ENCODE data around the gene LDLRAD4.

Gene LDLRAD4

DNA sequence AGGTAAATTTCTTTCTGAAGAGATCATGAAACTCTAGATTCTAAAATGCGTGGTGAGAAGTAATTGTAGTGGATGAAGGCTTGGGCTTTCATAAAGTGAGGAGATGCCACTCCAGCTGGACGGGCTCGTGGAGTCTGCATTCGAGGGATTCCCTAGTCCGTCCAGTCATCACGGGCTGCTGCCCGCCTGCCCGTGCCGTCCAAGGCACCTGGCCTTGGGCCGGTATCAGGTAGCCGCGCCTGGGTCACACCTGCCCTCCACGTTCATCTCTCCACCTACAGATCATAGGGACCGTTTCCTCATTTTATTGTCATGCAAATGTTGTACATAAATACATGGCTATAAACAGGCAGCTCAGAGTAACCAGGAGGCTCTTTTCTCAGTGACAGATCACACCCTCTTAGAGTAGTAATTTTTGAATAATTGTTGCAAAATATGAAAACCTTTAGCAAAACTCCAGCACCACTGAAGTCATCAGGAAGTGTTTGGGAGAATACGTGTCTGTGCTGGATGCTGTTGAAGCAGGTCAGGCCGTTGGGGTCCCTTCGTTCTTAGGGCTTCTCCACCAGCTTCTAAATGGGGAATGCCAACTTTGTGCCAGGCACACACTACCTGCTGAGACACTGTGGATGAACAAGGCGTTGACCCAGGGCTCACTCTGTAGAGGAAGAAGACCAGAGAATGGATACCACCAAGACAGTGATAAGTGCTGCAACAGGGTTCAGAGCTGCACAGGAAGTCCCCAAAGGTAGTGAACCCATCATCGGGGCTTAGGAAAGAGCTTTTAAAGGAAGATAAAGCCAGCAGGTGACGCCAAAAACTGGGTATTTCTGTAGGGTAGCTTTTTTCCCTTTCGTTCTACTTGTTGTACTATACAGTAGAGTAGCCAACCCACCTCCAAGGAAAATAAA is 395.3 kb downstream of the LDLRAD4 start:
- DNase-seq = no peak

DNA sequence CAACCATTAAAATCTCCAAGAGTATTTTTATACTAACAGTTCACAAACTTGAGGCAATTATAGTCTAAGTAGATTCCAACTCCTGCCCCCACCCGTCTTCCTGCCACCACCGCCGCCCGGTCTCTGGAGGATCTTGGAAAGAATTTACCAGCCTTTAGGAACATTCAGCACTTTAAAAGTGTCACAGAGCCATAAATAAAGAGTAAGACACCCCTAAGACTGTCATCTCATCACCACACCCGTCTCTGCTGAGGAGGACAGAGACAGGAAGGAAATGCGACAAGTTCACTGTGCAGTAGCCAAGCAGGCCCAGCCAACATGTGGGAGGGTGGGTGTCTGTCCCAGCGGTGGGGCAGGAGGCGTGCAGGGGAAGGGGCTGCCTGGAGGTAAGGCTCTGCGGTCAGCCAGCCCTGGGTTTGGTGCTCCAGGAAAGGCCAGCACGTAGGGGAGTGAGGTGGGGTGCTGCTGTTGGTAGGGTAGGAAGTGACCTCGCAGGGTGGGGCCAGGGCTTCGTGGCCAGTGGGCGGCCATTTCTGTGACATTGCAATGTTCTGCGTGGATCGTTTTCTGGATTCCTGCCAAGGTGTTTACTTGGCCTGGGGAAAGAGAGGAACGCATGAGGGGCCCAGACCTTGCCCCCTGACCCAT is 396.2 kb downstream of the LDLRAD4 start:
- DNase-seq = no peak

DNA sequence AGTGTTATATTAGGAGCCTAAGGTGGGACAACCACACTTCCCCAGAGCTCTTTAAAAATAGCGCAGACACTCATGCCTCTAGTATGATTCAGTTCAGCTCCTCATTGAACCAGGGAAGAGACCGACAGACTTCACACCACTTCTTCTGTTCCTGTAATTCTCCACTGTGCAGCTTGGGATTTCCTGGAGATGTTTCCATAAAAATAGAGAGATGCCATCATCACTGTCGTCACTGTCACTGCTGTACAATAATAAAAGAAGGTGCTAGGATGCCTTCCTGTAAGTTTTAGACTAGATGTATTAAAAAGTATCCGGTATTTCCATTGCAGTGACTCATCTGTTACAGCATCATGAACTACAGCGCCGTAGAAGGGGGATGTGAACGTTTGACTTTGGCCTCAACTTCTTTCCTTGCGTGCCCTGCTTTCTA is 396.9 kb downstream of the LDLRAD4 start:
- no peak for DNase-seq

DNA sequence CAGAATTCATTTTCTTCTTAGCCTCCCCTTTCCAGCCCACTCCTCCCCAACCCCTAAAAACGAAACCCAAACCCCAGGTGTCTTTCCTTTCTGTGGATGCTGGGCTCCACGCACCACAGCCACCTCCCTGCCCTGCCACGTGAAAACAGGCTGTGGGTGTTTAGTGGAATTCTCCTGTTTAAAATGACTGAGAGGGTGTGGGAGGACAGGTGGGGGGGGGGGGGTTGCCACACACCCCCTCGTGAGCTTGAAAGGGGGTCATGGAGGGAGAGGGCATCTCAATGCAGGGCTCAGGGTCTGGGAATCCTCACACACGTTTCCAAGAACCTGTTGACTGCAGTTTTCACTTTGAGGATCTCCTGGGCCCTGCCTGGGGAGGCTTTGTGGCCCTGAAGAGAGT is 397.5 kb downstream of the LDLRAD4 start:
- DNase-seq = no peak

DNA sequence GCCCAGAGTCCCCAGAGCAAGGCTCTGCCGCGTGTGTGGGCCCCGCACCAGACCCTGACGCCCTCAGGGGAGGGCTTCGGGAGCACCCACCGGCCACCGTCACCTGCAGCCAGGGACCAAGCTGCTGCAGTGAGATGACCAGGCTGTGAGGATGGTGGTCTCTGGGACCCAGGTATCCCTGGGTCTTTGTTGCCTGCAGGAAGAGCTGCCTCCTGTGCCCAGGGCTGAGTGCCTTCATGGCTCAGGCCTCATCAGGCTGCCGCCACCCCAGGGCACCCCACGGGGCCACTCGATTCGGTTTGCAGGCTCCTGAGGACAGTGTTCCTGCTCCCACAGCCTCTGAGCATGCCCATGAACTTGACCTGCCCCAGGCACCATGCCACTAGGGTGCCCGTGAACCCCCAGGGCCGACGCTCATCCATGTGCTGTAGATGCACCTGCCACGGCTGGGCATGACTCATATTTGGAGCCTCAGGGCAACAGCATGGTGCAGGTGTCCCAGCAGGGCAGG is 398.0 kb downstream of the LDLRAD4 start:
- DNase-seq = no peak

DNA sequence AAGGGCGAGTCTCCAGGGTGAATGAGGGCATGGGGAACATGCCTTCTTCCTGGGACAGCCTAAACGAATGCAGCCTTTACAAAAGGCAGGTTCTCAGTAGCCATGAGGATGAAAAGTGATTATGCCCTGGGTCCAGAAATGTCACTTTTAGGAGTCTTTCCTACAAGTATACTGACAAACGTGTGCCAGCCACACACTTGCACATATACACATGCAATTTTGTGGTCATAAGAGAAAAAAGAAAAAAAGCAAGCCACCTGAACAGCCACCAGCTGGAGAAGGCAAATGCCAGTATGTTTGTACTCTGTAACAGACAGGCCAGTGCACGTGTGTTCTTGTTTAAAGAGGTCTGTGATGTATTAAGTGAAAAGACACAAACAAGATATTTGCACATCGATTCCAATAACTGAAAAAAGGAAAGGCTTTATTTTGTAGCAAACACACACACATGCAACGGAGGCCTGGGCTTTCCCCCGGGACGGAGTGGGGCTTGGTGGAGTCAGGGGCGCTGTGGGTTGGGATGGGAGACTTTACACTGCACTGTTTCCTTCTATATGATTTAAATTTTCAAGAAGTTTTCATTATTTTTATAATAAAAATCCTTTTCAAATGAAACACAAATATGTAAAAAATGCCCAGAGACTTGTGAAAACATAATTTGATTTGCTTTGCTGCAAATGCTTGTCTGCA is 399.4 kb downstream of the LDLRAD4 start:
- no peak for DNase-seq

DNA sequence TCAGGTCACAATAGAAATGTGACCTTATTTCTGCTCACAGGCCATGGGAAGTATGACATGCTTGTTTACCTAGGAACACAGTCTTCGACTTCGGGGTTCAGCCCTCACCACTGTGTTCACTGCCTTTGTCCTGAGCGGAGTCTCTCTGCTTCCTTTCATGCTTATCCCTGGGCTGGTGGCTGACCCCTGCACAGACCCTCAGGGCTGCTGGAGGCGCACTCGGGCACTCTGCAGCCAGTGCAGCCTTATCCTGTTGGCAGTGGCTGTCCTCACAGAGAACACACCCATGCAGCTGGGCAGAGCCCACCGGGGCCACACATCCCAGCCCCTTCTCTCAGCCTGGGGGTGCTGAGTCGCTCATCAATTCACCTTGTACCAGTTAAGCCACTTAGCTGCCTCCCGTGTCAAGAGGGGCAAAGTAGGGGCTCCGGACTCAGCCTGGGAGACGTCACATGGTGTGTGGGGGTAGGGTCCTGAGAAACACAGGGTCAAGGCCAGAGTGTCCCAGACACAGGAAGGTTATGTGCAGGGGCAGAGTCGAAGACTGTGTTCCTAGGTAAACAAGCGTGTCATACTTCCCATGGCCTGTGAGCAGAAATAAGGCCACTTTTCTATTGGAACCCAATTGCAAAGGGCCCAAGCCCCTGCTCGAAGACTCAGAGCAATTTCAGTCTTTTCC is 400.3 kb downstream of the LDLRAD4 start:
- DNase-seq = no peak

DNA sequence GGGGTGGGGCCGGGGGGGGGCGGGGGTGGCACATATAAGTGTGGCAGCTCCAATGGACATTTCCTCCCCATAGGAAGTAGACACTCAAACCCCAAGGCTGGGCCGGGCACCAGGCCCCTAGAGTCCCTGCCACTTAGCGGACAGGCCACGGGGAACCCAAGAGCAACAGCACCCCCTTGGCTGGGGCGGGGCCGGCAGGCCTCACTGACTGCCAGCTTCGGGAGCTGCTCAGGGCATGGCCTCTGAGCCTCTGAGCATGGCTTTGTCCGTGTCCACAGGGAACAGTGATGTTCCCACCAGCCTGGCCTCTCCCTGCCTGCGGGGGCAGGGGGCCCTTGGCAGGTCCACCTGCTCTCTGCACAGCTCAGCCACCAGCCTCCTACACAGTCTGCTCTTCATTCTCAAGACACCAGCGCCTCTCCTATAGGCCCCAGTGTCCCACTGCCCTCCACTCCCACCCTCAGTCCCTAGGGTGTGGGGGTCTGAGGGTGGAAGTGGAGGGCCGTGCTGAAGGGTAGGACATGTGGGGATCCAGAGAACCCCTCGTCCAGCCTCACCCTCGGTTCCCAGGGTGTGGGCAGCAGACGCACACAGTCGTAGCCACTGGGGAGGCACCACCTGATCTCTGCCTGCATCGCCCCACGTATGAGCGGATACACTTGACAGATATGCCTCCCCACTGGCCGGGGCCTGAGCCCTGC is 401.1 kb downstream of the LDLRAD4 start:
- no peak for DNase-seq

DNA sequence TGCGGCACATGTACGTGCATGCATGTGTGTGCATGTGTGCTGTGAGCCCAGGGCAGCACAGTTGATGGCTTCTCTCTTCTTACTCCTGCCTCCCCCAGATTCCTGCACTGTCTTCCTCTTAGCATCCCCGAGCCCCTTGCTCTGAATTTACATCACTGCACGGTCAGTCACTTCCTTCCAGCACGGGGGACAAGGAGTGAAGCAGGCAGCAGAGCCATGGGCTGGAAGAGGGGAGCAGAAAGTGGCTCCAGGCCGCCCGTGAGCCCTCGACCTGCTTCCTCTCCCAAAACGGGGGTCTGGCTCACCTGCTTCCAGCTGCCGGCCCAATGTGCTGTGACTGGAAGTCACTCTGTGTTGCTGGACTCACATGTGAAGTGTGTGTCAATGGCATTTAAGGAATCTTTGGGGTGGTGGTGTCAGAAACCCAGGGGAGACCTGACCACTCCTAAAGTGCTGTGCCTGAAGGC is 401.7 kb downstream of the LDLRAD4 start:
- DNase-seq = no peak

DNA sequence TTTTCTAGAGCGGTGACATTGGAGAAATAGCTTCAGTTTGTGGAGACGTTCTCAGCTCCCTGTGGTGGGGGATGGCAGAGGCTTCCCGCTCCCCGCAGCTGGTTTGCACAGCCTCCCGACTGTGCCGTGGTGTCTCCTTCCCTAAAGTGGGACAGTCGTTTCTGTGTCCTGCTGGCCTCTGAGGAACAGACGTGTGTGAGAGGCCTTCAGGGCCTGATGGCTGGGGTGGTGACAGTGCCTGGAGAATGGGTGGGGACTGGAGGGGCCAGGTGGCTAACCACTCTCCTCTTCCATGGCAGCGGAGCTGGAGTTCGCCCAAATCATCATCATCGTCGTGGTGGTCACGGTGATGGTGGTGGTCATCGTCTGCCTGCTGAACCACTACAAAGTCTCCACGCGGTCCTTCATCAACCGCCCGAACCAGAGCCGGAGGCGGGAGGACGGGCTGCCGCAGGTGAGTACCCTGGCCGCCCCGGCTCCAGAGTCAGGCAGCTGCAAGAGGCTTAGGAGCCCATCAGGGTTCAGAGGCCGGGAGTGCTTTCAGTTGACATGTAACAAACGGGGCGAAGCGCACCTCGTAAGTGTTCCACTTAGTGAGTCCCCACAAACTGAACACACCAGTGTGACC is 402.4 kb downstream of the LDLRAD4 start:
- DNase-seq = no peak

DNA sequence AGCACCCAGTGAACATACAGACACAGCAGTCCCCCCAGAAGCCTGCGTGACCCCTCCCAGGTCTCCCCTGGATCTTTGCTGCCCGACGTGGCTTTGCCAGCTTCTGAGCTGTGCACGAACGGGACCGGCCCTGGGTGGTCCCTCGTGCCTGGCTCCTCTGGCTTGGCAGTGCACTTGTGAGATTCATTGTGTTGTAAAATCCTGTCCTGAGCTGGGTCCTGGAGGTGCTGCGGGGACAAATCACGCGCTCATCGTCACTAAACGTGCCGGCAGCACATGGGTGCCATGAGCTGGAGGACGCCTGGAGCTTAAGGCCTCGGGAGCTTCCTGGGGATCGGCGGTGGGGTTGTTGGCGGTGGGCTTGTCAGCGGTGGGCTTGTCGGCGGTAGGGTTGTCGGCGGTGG is 402.9 kb downstream of the LDLRAD4 start:
- DNase-seq = no peak

DNA sequence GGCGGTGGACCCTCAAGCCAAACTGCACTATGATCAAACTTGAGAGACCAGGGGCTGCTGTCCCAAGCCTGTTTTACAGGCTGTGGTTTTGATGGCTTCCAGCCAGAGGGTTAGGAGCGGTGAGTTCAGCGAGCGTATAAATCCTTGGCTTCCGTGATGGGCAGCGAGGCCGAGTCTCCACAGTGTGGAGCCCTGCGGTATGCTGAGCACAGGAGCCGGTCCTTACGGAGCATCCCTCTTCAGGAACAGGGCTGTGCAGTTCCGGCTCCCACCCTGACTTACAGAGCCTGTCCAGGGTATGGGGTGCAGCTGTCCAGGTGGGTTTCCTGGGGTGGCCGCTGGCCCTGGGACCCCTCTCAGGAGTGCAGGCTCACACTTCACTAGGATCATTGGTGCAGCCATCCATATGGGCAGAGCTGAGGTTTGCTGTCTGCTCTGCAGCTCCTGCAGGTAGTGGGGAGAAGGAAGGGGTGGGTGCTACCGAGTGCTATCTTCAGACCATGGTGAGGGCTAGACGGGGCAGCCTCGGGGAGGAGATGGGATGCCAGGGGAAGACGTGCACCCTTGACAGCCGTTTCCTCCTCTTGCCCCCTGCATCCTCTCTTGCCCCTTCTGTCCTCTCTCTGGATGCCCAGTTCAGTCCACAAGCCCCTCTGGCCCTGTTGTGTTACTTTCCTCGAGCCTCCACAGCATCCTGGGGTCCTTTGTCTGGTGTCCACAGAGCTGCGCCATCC is 403.5 kb downstream of the LDLRAD4 start:
- DNase-seq = no peak

DNA sequence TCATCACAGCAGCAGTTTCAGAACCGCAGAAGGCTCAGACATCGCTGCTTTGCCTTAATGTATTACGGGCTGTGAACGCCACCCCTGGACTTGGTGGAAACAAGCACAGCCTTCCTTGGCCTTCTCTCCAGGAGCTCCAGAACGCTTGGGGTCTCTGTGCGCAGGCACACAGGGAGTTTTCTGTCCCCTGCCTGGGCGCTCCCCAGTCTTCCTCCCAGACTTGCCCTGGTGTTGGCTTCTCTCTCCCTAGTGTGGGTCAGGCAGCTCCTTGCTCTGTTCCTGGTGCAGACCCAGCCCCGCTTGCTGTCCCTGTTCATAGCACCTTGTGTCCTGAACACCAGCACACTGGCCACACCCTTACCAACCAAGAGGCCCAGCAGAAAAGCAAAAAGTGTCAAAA is 404.2 kb downstream of the LDLRAD4 start:
- no peak for DNase-seq

DNA sequence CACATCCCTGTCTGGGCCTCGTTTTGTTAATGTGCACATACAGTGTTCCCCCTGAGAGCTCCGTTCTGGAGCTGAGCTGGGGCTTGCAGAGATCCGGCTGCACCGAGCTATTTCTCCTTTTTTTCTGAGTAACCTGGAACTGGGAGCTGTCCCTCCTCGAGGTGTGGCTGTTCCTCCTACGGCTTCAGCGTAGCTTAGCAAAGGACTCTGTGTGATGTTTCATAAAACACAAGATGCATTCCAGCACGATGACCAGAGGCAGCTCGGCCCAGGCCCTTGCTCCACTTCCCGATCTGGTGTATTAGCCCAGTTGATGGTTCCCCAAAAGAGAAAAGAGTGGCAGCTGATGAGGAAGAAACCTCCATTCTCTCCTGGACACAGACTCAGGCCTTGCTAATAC is 404.8 kb downstream of the LDLRAD4 start:
- no peak for DNase-seq

DNA sequence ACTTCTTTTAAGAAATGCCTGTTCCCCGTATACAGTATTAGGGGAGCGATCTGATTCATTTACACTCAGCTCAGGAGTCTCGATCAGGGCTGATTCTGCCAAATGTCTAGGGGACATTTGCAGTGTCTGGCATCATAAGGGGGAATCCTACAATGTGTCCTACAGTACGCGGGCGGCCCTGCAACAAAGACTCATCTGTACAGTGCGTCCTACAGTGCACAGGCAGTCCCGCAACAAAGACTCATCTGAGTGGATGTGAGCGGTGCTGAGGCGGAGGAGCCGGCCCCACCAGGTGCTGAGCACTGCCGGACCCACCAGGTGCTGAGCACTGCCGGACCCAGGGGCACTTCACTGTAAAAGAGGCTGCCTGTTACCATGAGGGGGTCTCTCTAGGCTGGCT is 405.3 kb downstream of the LDLRAD4 start:
- DNase-seq = no peak

DNA sequence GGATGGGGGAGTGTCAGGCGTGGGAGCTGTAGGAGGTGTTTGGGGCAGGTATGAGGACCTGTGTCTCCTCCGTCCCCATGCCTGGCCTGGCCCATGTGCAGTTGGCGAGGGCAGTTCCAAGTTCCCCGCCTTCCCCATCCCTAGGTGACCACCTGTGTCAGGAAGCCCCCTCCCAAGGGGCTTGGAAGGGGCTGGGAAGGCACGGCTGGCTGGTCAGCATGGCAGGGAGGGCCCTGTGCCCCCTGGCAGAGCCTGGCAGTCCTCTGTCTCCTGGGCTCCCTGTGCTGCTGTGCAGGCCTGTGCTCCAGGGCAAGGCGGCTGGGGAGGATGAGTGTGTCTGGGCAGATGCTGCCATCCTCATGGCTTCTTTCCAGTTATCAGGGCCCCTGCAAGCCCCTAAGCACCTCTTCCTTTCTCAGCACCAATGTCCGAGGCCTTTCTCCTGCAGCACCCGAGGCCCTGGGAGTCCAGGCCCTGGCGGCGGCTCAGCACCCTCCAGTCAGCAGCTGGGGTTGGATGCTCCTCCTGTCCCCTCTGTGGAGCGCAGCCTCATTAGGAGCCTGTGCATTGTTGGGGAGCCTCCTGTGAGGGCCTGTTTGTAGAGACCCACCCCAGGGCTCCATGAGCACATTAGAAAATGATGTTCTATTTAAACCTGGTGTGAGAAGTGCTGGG is 406.1 kb downstream of the LDLRAD4 start:
- no peak for DNase-seq

DNA sequence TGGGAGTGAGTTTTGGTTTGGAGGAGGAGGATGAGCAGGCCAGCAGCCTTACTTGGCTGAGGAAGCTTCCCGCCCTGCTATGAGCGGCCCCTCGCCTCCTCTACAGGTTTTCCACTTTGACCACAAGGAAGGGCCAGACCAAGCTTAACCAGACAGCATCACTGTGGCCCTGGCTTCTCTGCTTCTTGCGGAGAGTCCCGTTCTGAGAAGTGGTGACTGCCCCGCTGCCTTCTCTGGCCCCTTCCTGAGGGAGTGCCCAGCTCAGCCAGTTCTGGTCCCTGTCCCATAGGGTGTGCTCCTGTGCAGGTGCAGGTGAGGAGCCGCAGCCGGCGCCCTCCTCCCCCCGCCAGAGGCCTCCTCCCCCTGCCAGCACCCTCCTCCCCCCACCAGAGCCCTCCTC is 406.8 kb downstream of the LDLRAD4 start:
- DNase-seq = no peak

DNA sequence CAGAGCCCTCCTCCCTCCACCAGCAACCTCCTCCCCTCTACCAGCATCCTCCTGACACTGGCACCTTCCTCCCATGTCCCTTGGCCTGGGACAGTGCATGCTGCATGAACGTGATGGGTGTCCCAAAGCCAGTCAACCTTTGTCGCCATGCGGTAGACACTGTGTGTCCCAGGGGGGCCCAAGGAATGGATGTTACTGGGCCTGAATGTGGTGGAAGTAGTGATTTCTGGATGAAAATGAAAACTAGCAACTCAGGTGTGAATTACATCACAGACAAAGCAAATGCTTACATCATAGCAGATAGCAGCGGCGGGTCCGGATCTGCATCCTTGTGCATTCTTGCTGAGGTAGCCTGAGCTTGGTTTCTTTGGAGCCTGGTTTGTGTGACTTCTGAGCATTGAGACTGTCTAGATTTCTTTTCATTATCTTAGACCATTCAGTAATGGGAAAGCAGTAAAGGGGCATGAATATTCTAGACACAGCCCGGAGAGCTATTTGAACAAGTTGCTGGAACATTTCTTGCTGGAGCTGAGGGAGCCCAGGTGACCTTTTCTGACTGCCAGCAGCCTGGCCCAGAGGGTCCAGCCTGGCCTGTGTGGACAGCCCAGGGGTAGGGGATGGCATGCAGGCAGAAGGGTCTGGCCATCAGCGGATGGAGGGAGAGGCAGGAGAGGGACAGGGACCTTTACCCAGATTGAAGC is 407.4 kb downstream of the LDLRAD4 start:
- no peak for DNase-seq

DNA sequence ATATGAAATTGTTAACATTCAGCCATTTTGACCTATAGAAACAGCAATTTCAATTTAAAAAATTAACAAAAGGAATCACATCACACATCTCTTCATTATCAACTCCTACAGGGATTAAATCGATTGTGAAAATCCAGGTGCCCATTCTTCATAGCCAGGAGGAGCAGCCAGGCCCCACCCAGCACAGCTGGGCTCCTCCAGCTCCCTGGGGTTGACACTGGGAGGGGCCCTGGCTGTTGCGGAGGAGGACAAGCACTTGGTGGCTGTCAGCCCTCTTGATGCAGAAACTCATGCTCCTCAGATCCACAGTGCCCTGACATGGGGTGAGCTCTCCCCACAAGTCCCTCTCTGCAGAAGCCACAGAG is 408.0 kb downstream of the LDLRAD4 start:
- peak; percentile 69 for DNase-seq

DNA sequence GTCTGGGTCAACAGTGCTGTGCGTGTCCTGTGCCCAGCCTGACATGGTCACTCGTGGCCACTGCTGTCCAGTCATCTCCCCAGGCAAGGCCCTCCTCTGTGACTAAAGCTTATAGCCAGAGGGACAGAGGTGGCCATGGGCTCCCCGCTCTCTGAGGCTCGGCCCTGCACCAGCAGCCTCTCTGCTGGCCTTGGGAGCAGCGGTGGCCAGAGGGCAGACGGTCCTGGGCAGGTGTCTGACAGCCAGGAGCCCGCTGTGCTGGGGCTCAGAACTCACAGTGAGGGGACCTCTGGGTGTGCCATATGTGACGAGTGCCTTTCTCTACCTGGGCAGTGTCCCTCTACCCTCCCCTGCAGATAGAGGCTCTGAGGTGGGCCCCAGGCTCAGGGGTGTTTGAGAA is 409.1 kb downstream of the LDLRAD4 start:
- DNase-seq = no peak

All from COR-L47 (cell line).